ENCODE results near the gene MED20. TPM values are rescaled to one million over a fixed set of nuclear protein-coding genes. Genes with fewer than 3 reads are reported as not detected.
A peak's percentile ranks its signal among the peaks of the same experiment; 100 is the strongest.

The MED20 gene
- total RNA-seq, 1 donor from 2014 or later, result 15.9 TPM

GRCh38 chr6:41941280-41942066 is 20.5 kb upstream of the MED20 start, which contains the start of gene CCND3:
CCND3 (minus strand) TSS chr6:41941808; CDS start chr6:41941649, 159 bp downstream.
- DNase-seq, result peak; percentile 85

GRCh38 chr6:41940759-41941279 is 19.9 kb upstream of the MED20 start:
- peak; percentile 58 for DNase-seq

- no peak for DNase-seq
These were observed 19.2 kb upstream of the MED20 start for GRCh38 chr6:41939848-41940758.

GRCh38 chr6:41939176-41939847 is 18.4 kb upstream of the MED20 start:
- DNase-seq, result peak; percentile 15

GRCh38 chr6:41938590-41939175 is 17.7 kb upstream of the MED20 start:
- DNase-seq, result no peak

- no peak for DNase-seq
These were observed 17.1 kb upstream of the MED20 start for GRCh38 chr6:41937861-41938574.

- no peak for DNase-seq
These were observed 16.5 kb upstream of the MED20 start for GRCh38 chr6:41937472-41937860.

- peak; percentile 70 for DNase-seq
These were observed 15.3 kb upstream of the MED20 start for GRCh38 chr6:41936073-41936837.

- no peak for DNase-seq
These were observed 14.7 kb upstream of the MED20 start for GRCh38 chr6:41935685-41936072.

- no peak for DNase-seq
These were observed 14.2 kb upstream of the MED20 start for GRCh38 chr6:41935193-41935574.

GRCh38 chr6:41934278-41935192 is 13.6 kb upstream of the MED20 start:
- no peak for DNase-seq

- no peak for DNase-seq
These were observed 11.4 kb upstream of the MED20 start for GRCh38 chr6:41932378-41932777.

GRCh38 chr6:41931792-41932191 is 10.9 kb upstream of the MED20 start:
- no peak for DNase-seq

- no peak for DNase-seq
These were observed 9.0 kb upstream of the MED20 start for GRCh38 chr6:41929924-41930323.

GRCh38 chr6:41927253-41927652 is 6.3 kb upstream of the MED20 start:
- DNase-seq, result no peak

- DNase-seq, result no peak
These were observed 1.2 kb upstream of the MED20 start for GRCh38 chr6:41922154-41922553.

GRCh38 chr6:41921712-41921998 is 716 bp upstream of the MED20 start:
- DNase-seq, result no peak

- DNase-seq, result no peak
These were observed 3.4 kb downstream of the MED20 start for GRCh38 chr6:41917528-41917927.

GRCh38 chr6:41914869-41915530 is 5.9 kb downstream of the MED20 start:
- DNase-seq, result no peak

Data from occipital lobe (tissue), 2 donors.